ENCODE results near the gene UBASH3A.

GRCh38 chr21:42369821-42370220 is 33.9 kb upstream of the UBASH3A start:
- TF ChIP-seq CTCF (IDR thresholded peaks at IDR 0.05) = no peak
- TF ChIP-seq EZH2 (IDR thresholded peaks at IDR 0.05; ENCODE audit: borderline replicate concordance, insufficient read depth, low read depth, low read length, poor library complexity, severe bottlenecking) = no peak

Data from B cell (primary cell).